HL-60/S4 treated with retinoic acid at 250 ng/mL for 4 days and 3 days (cell line): ENCODE measurements around the gene KAT2A.

ENCODE experiments used
- in situ Hi-C: fragments of 300-500 bp; cut with MboI; formaldehyde crosslinking; loops from 2 replicates; pipeline ENCODE4 v1.7.0; 2022; ENCODE audit warnings: low sequenced_read_pairs

The KAT2A gene

DNA sequence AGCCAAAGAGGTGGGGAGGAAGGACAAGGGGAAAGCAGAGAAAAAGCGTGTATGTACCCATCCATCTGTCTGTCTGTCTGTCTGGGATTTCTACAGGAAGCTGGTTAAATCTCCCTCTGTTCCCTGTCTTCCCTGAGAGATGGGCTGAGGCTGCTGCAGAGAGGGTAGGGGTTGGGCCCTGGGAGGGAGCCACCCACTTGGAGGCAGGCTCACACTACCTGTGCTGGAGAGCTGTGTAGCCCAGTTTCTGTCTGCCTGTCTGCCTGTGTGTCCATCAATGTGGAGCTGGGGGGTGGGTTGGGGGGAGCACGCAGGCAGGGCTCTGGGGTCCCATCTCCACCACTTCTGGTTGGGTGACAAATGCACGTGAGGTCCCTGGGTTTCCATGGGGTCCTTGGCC, 52.2 kb downstream of the KAT2A start:
- in situ Hi-C loops = no loop called here

DNA sequence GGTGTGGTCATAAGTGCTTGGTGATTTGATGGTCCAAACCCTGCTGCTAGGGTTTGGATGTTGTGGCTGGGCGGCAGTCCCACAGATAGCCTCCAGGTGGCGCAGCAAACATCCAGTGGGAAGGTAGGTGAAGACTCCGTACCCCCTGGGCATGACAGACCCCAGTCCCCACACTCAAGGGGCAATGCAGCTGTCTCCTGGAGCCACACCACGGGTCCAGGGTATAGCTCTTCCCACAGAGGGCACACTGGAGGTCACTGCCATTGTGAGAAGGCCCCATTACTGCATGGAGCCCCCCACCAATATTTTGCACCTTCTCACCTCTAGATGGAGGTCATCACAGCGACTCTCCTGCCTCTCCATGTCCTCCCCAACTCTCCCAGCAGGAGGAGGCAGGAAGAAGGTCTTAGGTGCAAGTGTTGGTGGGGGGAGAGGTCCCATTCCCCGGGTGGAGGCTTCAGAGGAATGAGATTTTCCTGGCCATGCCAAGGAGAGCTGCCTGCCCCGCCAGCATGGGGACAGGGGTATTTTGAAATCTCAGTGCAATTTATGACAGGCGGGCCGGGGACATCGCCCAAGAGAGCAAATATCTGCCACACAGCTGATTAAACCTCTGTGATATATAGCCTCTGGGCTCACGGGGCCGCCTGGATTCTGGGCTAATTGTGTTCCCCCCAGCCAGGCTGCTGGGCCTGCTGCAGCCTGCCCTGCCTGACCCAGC, 53.6 kb downstream of the KAT2A start:
- in situ Hi-C loops = no loop called here

DNA sequence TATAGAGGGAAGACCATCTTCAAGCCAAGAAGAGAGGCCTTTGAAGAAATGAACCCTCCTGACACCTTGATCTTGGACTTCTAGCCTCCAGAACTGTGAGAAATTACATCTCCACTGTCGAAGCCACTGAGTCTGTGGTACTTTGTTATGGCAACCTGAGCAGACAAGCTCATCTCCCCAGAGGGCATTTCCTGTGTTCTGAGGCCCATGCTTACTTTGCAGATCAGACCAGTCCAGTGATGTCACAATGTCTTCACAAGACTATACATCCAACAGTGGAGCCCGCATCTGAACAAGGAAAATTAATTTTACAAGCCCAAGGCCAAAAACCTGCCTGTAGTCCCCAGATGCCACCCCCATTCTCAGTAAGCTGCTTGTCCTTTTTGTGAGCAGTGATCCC, 56.0 kb downstream of the KAT2A start:
- in situ Hi-C loops = no loop called here
